ENCODE results near the gene PIK3C2A.

DNA sequence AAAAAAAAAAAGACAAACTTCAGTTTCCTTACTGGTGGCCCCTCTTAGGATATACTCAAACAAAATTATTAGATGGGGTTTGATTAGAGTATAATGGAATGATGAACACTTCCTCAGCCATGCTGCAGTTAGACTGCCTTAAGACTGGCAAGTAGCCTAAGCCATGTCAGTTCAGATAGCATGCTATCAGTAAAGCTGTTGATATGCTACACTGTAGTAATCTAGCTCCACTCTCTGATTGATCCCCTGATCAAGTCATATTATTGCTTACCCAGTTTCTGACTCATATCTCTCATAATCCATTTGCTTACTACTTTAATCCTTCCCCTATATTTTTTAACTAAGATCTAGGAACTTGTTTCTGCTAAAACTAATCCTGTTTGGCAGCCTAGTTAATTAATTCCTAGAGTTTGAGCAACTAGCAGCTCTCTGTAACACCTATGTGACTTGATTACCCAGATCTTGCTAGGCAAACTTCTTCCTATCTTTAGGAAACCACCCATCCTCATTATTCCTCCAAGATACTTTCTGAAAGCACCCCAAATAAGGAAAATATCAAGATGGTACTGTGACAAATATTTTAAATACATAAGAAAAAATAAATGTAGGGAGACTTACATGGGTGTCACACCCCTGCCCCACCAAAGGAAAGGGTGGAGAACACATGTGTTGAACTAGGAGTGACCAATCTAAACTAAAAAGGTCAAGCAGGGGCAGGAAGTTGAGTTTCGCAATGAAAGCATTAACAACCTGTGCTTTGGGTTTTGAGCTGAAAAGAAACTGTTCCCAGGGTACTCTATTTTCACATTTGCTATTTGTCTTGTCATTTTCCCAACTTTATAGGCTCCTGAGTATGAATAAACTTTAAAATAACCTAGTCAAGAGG is 43.2 kb downstream of the PIK3C2A start:
- TF ChIP-seq, protein P1, sequence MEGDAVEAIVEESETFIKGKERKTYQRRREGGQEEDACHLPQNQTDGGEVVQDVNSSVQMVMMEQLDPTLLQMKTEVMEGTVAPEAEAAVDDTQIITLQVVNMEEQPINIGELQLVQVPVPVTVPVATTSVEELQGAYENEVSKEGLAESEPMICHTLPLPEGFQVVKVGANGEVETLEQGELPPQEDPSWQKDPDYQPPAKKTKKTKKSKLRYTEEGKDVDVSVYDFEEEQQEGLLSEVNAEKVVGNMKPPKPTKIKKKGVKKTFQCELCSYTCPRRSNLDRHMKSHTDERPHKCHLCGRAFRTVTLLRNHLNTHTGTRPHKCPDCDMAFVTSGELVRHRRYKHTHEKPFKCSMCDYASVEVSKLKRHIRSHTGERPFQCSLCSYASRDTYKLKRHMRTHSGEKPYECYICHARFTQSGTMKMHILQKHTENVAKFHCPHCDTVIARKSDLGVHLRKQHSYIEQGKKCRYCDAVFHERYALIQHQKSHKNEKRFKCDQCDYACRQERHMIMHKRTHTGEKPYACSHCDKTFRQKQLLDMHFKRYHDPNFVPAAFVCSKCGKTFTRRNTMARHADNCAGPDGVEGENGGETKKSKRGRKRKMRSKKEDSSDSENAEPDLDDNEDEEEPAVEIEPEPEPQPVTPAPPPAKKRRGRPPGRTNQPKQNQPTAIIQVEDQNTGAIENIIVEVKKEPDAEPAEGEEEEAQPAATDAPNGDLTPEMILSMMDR (IDR thresholded peaks at IDR 0.05): no peak
- no peak for TF ChIP-seq POLR2A (IDR thresholded peaks at IDR 0.05)

Measured in body of pancreas (tissue), 4 donors.